HEK293 (cell line): ENCODE results near the gene ZNF385D.

Source experiments
- CTCF ChIA-PET: fragments of 350-600 bp; formaldehyde crosslinking; extraction: SDS; loops from one replicate; lab custom pipeline; 2021; ENCODE audit warnings: antibody characterized with exemption; lab: Yijun Ruan, JAX
- POLR2A ChIA-PET: fragments of 300-600 bp; formaldehyde crosslinking; extraction: SDS; loops from one replicate; lab custom pipeline; 2020; ENCODE audit warnings: antibody characterized with exemption, inconsistent platforms; lab: Yijun Ruan, JAX
- H3K27ac ChIP-seq: fragments of 200-500 bp; sonication (Bioruptor generic); 2 replicates; pipeline ENCODE4 v1.5.1; 2014; ENCODE audit warnings: low read depth, low read length, control low read depth, inconsistent platforms; ENCODE audit errors: extremely low read depth
- H3K36me3 ChIP-seq, 2 experiments: fragments of 200-500 bp in 1 of 2; sonication (Bioruptor generic) in 1 of 2; 1 replicate in 1 of 2; 2 replicates in 1 of 2; pipeline ENCODE4 v1.5.1; 2014 to 2017; ENCODE audit warnings: inconsistent platforms in 2 of 2, low read length in 2 of 2; ENCODE audit not compliant: control insufficient read depth in 2 of 2, insufficient read depth in 1 of 2
- H3K4me1 ChIP-seq: fragments of 200-500 bp; sonication (Bioruptor generic); 2 replicates; pipeline ENCODE4 v1.5.1; 2014; ENCODE audit warnings: mild to moderate bottlenecking, low read length, inconsistent platforms; ENCODE audit not compliant: control insufficient read depth, insufficient read depth
- H3K4me3 ChIP-seq: 2 replicates; pipeline ENCODE4 v1.5.1; 2011; ENCODE audit warnings: low read depth, mild to moderate bottlenecking, control low read depth, low read length, moderate library complexity
- H3K9me3 ChIP-seq: fragments of 200-500 bp; sonication (Bioruptor generic); 2 replicates; pipeline ENCODE4 v1.5.1; 2014; ENCODE audit warnings: low read depth, low read length, inconsistent platforms; ENCODE audit not compliant: control insufficient read depth, insufficient read depth
- BCL11B ChIP-seq: fragments of 450-650 bp; formaldehyde crosslinking; IDR thresholded peaks from 2 replicates; pipeline ENCODE4 v1.5.1; 2016; ENCODE audit warnings: low read depth, missing biosample characterization, missing genetic modification characterization
- FEZF1 ChIP-seq: fragments of 450-650 bp; formaldehyde crosslinking; IDR thresholded peaks from 2 replicates; pipeline ENCODE4 v1.5.1; 2016; ENCODE audit warnings: missing biosample characterization, missing genetic modification characterization
- HOXD13 ChIP-seq: sonication (generic); formaldehyde crosslinking; IDR thresholded peaks from 2 replicates; pipeline ENCODE4 v1.8.0; 2022; ENCODE audit warnings: missing genetic modification reagents, borderline replicate concordance
- PRDM6 ChIP-seq: fragments of 450-650 bp; formaldehyde crosslinking; IDR thresholded peaks from 2 replicates; pipeline ENCODE4 v1.5.1; 2017; ENCODE audit warnings: missing biosample characterization, missing genetic modification characterization
- SALL2 ChIP-seq: fragments of 450-650 bp; formaldehyde crosslinking; IDR thresholded peaks from 2 replicates; pipeline ENCODE4 v1.5.0; 2017; ENCODE audit warnings: missing biosample characterization, mild to moderate bottlenecking, missing genetic modification characterization, borderline replicate concordance
- SP3 ChIP-seq: fragments of 450-650 bp; formaldehyde crosslinking; IDR thresholded peaks from 2 replicates; pipeline ENCODE4 v1.5.1; 2016; ENCODE audit warnings: missing biosample characterization, missing genetic modification characterization
- WT1 ChIP-seq: fragments of 450-650 bp; formaldehyde crosslinking; IDR thresholded peaks from 2 replicates; pipeline ENCODE4 v1.5.1; 2016; ENCODE audit warnings: missing biosample characterization, missing genetic modification characterization
- ZBTB21 ChIP-seq: fragments of 450-650 bp; formaldehyde crosslinking; IDR thresholded peaks from 2 replicates; pipeline ENCODE4 v1.5.1; 2017; ENCODE audit warnings: missing biosample characterization, missing genetic modification characterization
- ZNF10 ChIP-seq: fragments of 450-650 bp; formaldehyde crosslinking; IDR thresholded peaks from 2 replicates; pipeline ENCODE4 v1.5.1; 2017; ENCODE audit warnings: missing biosample characterization, missing genetic modification characterization
- ZNF132 ChIP-seq: fragments of 450-650 bp; formaldehyde crosslinking; IDR thresholded peaks from 2 replicates; pipeline ENCODE4 v1.5.1; 2017; ENCODE audit warnings: missing biosample characterization, missing genetic modification characterization, borderline replicate concordance
- ZNF211 ChIP-seq: fragments of 450-650 bp; formaldehyde crosslinking; IDR thresholded peaks from 2 replicates; pipeline ENCODE4 v1.5.1; 2016; ENCODE audit warnings: low read depth, missing biosample characterization, missing genetic modification characterization
- ZNF239 ChIP-seq: fragments of 450-650 bp; formaldehyde crosslinking; IDR thresholded peaks from 2 replicates; pipeline ENCODE4 v1.5.1; 2016; ENCODE audit warnings: missing biosample characterization, missing genetic modification characterization
- ZNF280C ChIP-seq: fragments of 450-650 bp; formaldehyde crosslinking; IDR thresholded peaks from 2 replicates; pipeline ENCODE4 v1.5.1; 2016; ENCODE audit warnings: missing biosample characterization, missing genetic modification characterization
- ZNF350 ChIP-seq: fragments of 450-650 bp; formaldehyde crosslinking; IDR thresholded peaks from 2 replicates; pipeline ENCODE4 v1.5.0; 2017; ENCODE audit warnings: missing biosample characterization, mild to moderate bottlenecking, missing genetic modification characterization
- ZNF354C ChIP-seq: fragments of 450-650 bp; formaldehyde crosslinking; IDR thresholded peaks from 2 replicates; pipeline ENCODE4 v1.5.1; 2016; ENCODE audit warnings: missing biosample characterization, missing genetic modification characterization, low read depth, borderline replicate concordance
- ZNF398 ChIP-seq: fragments of 450-650 bp; formaldehyde crosslinking; IDR thresholded peaks from 2 replicates; pipeline ENCODE4 v1.5.1; 2017; ENCODE audit warnings: missing biosample characterization, missing genetic modification characterization
- ZNF473 ChIP-seq: fragments of 450-650 bp; formaldehyde crosslinking; IDR thresholded peaks from 2 replicates; pipeline ENCODE4 v1.5.1; 2017; ENCODE audit warnings: missing biosample characterization, missing genetic modification characterization
- ZNF48 ChIP-seq: fragments of 450-650 bp; formaldehyde crosslinking; IDR thresholded peaks from 2 replicates; pipeline ENCODE4 v1.5.1; 2016; ENCODE audit warnings: missing biosample characterization, missing genetic modification characterization
- ZNF513 ChIP-seq: fragments of 450-650 bp; IDR thresholded peaks from 2 replicates; pipeline ENCODE4 v1.5.1; 2018; ENCODE audit warnings: missing biosample characterization, missing genetic modification characterization
- ZNF544 ChIP-seq: fragments of 450-650 bp; formaldehyde crosslinking; IDR thresholded peaks from 2 replicates; pipeline ENCODE4 v1.5.0; 2017; ENCODE audit warnings: missing biosample characterization, missing genetic modification characterization
- ZNF560 ChIP-seq: fragments of 450-650 bp; formaldehyde crosslinking; IDR thresholded peaks from 2 replicates; pipeline ENCODE4 v1.5.1; 2017; ENCODE audit warnings: missing biosample characterization, missing genetic modification characterization, borderline replicate concordance
- ZNF664 ChIP-seq: fragments of 450-650 bp; formaldehyde crosslinking; IDR thresholded peaks from 2 replicates; pipeline ENCODE4 v1.5.1; 2016; ENCODE audit warnings: missing biosample characterization, missing genetic modification characterization
- ZXDB ChIP-seq: fragments of 450-650 bp; formaldehyde crosslinking; IDR thresholded peaks from 2 replicates; pipeline ENCODE4 v1.5.1; 2016; ENCODE audit warnings: missing biosample characterization, missing genetic modification characterization

The ZNF385D gene

GRCh38 chr3:21668012-21668411 lies 83.0 kb downstream of the ZNF385D start:
- no peaks in the 10 kb centered on the region for H3K9me3 ChIP-seq
- TF ChIP-seq ZNF48 (tag by site-specific recombination) (no peak), PRDM6 (tag by site-specific recombination) (no peak), ZNF280C (no peak), ZNF354C (tag by site-specific recombination) (no peak), WT1 (no peak), FEZF1 (tag by site-specific recombination) (no peak)
- TF ChIP-seq, all 188 proteins: peak for 0
- Histone ChIP-seq H3K27ac (no peak overlapping the region), H3K36me3 (no peaks in the 10 kb centered on the region), H3K4me3 (no peak overlapping the region), H3K4me1 (no peaks in the 10 kb centered on the region)
- CTCF ChIA-PET = no interaction called here
- POLR2A ChIA-PET = no interaction called here

GRCh38 chr3:21665444-21666100 lies 85.4 kb downstream of the ZNF385D start:
- Histone ChIP-seq H3K9me3 (no peaks in the 10 kb centered on the region), H3K36me3 (no peaks in the 10 kb centered on the region), H3K4me3 (no peak overlapping the region), H3K27ac (no peak overlapping the region), H3K4me1 (no peaks in the 10 kb centered on the region)
- POLR2A ChIA-PET = no interaction called here
- CTCF ChIA-PET = no interaction called here
- TF ChIP-seq SP3 (tag by site-specific recombination) (no peak), ZNF398 (tag by site-specific recombination) (no peak), ZNF473 (tag by site-specific recombination) (no peak), ZXDB (no peak), HOXD13 (CRISPR knock-in tag) (no peak), ZBTB21 (tag by site-specific recombination) (no peak), ZNF544 (no peak), ZNF239 (no peak), ZNF211 (tag by site-specific recombination) (no peak), ZNF350 (no peak), ZNF560 (tag by site-specific recombination) (no peak), ZNF664 (tag by site-specific recombination) (no peak), ZNF513 (tag by site-specific recombination) (no peak), ZNF10 (no peak), ZNF132 (tag by site-specific recombination) (no peak), SALL2 (no peak), BCL11B (no peak)
- TF ChIP-seq, all 188 proteins: peak for 0
